HEK293T (cell line): ENCODE data around the gene ERGIC3.
"Not testable (repeated sequence)": the region's sequence is repeated elsewhere in the genome, so short reads cannot be mapped to it uniquely, and the experiment has no call there.

ENCODE experiments used
- CTCF ChIA-PET: fragments of 350-600 bp; formaldehyde crosslinking; extraction: SDS; loops from one replicate; lab custom pipeline; 2021; ENCODE audit warnings: antibody characterized with exemption, inconsistent platforms; lab: Yijun Ruan, JAX
- POLR2A ChIA-PET: fragments of 350-600 bp; formaldehyde crosslinking; extraction: SDS; loops from one replicate; lab custom pipeline; 2020; ENCODE audit warnings: antibody characterized with exemption, inconsistent platforms; lab: Yijun Ruan, JAX
- DNase-seq: peaks from one replicate; pipeline ENCODE4 v3.0.0; 2012; ENCODE audit warnings: mixed read lengths; ENCODE audit errors: extremely low spot score
- ARNT ChIP-seq: fragments of 450-650 bp; IDR thresholded peaks from 2 replicates; pipeline ENCODE4 v1.6.1; 2017; ENCODE audit warnings: mild to moderate bottlenecking
- BHLHE40 ChIP-seq: fragments of 450-650 bp; IDR thresholded peaks from 2 replicates; pipeline ENCODE4 v1.6.1; 2016; ENCODE audit warnings: mild to moderate bottlenecking, moderate library complexity, borderline replicate concordance
- ELF4 ChIP-seq: fragments of 450-650 bp; IDR thresholded peaks from 2 replicates; pipeline ENCODE4 v1.6.1; 2017; ENCODE audit warnings: antibody characterized with exemption
- FOXA1 ChIP-seq: fragments of 450-650 bp; IDR thresholded peaks from 2 replicates; pipeline ENCODE4 v1.6.1; 2016; ENCODE audit warnings: mild to moderate bottlenecking
- FOXK2 ChIP-seq: fragments of 450-650 bp; IDR thresholded peaks from 2 replicates; pipeline ENCODE4 v1.6.1; 2016; ENCODE audit warnings: mild to moderate bottlenecking
- FOXM1 ChIP-seq: fragments of 450-650 bp; IDR thresholded peaks from 2 replicates; pipeline ENCODE4 v1.6.1; 2017; ENCODE audit warnings: mild to moderate bottlenecking, borderline replicate concordance
- HDGF ChIP-seq: fragments of 450-650 bp; IDR thresholded peaks from 2 replicates; pipeline ENCODE4 v1.6.1; 2017; ENCODE audit warnings: antibody characterized with exemption, borderline replicate concordance
- L3MBTL2 ChIP-seq: fragments of 450-650 bp; conservative IDR thresholded peaks from 2 replicates; pipeline ENCODE4 v1.6.1; 2016; ENCODE audit warnings: mild to moderate bottlenecking
- LEF1 ChIP-seq: fragments of 450-650 bp; IDR thresholded peaks from 2 replicates; pipeline ENCODE4 v1.6.1; 2017; ENCODE audit warnings: mild to moderate bottlenecking, borderline replicate concordance
- NFRKB ChIP-seq: fragments of 450-650 bp; IDR thresholded peaks from 2 replicates; pipeline ENCODE4 v1.6.1; 2016; ENCODE audit warnings: mild to moderate bottlenecking, moderate library complexity
- SP1 ChIP-seq: fragments of 450-650 bp; IDR thresholded peaks from 2 replicates; pipeline ENCODE4 v1.6.1; 2017
- SUZ12 ChIP-seq: fragments of 450-650 bp; IDR thresholded peaks from 2 replicates; pipeline ENCODE4 v1.6.1; 2016; ENCODE audit warnings: mild to moderate bottlenecking
- TARDBP ChIP-seq: fragments of 450-650 bp; IDR thresholded peaks from 2 replicates; pipeline ENCODE4 v1.6.1; 2016
- ZNF384 ChIP-seq: fragments of 450-650 bp; IDR thresholded peaks from 2 replicates; pipeline ENCODE4 v1.6.1; 2016
- TF ChIP-seq, protein P1 (sequence below): fragments of 450-650 bp; IDR thresholded peaks from 2 replicates; pipeline ENCODE4 v1.6.1; 2016

Gene ERGIC3

GRCh38 chr20:35515341-35515740 is 26.5 kb upstream of the ERGIC3 start:
- POLR2A ChIA-PET: no interaction called here

GRCh38 chr20:35515949-35516645 is 25.8 kb upstream of the ERGIC3 start:
- no peak for TF ChIP-seq SUZ12
- no peak for TF ChIP-seq SP1
- TF ChIP-seq LEF1: no peak
- no peak for TF ChIP-seq TARDBP
- TF ChIP-seq FOXM1: no peak
- TF ChIP-seq NFRKB: no peak
- ChIA-PET POLR2A (interaction anchor here (1.4 kb wide), 1 partner anchor 26 kb away, joined by 3 read pairs; the partner anchor contains the start of gene ERGIC3), CTCF (interaction anchor here (1.1 kb wide), 1 partner anchor 28 kb away, joined by 3 read pairs; no protein-coding TSS in a partner anchor)
- DNase-seq: no peak

More at GRCh38 chr20:35515341-35515740, 26.5 kb upstream of the ERGIC3 start:
- no peak for TF ChIP-seq BHLHE40
- TF ChIP-seq L3MBTL2: no peak
- no peak for TF ChIP-seq HDGF
- no peak for TF ChIP-seq FOXA1
- TF ChIP-seq ELF4: no peak
- TF ChIP-seq ARNT: no peak
- TF ChIP-seq, protein P1, sequence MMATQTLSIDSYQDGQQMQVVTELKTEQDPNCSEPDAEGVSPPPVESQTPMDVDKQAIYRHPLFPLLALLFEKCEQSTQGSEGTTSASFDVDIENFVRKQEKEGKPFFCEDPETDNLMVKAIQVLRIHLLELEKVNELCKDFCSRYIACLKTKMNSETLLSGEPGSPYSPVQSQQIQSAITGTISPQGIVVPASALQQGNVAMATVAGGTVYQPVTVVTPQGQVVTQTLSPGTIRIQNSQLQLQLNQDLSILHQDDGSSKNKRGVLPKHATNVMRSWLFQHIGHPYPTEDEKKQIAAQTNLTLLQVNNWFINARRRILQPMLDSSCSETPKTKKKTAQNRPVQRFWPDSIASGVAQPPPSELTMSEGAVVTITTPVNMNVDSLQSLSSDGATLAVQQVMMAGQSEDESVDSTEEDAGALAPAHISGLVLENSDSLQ: no peak
- no peak for TF ChIP-seq SP1
- no peak for TF ChIP-seq SUZ12
- TF ChIP-seq TARDBP: no peak
- no peak for TF ChIP-seq NFRKB
- CTCF ChIA-PET: no interaction called here
- DNase-seq: no peak

- CTCF ChIA-PET: interaction anchor here (1.1 kb wide), 1 partner anchor 29 kb away, joined by 3 read pairs; no protein-coding TSS in a partner anchor
These were observed 24.8 kb upstream of the ERGIC3 start for GRCh38 chr20:35517125-35517524.

GRCh38 chr20:35517767-35518166 is 24.1 kb upstream of the ERGIC3 start:
- DNase-seq, CTCF ChIA-PET: not testable (repeated sequence)
- POLR2A ChIA-PET: interaction anchor here (1.0 to 1.7 kb wide), 4 partner anchors 22 to 63 kb away, joined by 3 to 5 read pairs (median 3); partner anchors contain the start of gene ERGIC3

More at GRCh38 chr20:35517125-35517524, 24.8 kb upstream of the ERGIC3 start:
- TF ChIP-seq NFRKB (no peak), SP1 (no peak), ELF4 (no peak), L3MBTL2 (no peak), FOXK2 (no peak), ZNF384 (no peak), TARDBP (no peak), FOXA1 (no peak), ARNT (no peak), SUZ12 (no peak), FOXM1 (no peak)
- TF ChIP-seq, protein P1: no peak
- no peak for DNase-seq
- POLR2A ChIA-PET: interaction anchor here (1.4 kb wide), 1 partner anchor 25 kb away, joined by 3 read pairs; the partner anchor contains the start of gene ERGIC3

DNA sequence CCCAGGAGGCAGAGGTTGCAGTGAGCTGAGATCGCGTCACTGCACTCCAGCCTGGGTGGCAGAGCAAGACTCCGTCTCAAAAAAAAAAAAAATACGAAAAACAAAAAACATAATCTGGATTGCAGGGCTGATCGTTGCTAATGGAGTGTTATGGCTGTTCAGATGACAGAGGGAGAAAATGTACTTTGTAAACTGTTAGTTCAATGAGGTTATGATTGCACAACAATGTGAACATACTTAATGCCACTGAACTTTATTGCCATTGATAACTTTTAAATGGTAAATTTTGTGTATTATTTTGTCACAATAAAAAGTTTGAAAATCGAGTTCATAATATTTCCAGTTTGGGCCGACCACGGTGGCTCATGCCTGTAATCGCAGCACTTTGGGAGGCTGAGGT is 22.9 kb upstream of the ERGIC3 start:
- ChIA-PET CTCF (no interaction called here), POLR2A (interaction anchor here (1.0 to 1.7 kb wide), 3 partner anchors 21 to 64 kb away, joined by 3 to 5 read pairs (median 3); partner anchors contain the start of gene ERGIC3)
- no peak for DNase-seq
- no peak for TF ChIP-seq SUZ12
- TF ChIP-seq BHLHE40: no peak

GRCh38 chr20:35523298-35523888 is 18.5 kb upstream of the ERGIC3 start:
- POLR2A ChIA-PET: no interaction called here
- TF ChIP-seq LEF1 (no peak), L3MBTL2 (no peak)
- DNase-seq: peak; percentile 69
- CTCF ChIA-PET: no interaction called here

GRCh38 chr20:35525639-35526038 is 16.2 kb upstream of the ERGIC3 start:
- DNase-seq: no peak
- ChIA-PET CTCF (no interaction called here), POLR2A (no interaction called here)
- no peak for TF ChIP-seq ELF4
- no peak for TF ChIP-seq L3MBTL2
- TF ChIP-seq SP1: no peak
- no peak for TF ChIP-seq FOXM1
- TF ChIP-seq FOXA1: no peak
- TF ChIP-seq SUZ12: no peak
- TF ChIP-seq BHLHE40: no peak
- TF ChIP-seq ARNT: no peak
- TF ChIP-seq FOXK2: no peak
- TF ChIP-seq NFRKB: no peak
